Esophagus mucosa (tissue), 1 donor: ENCODE results near the gene RACGAP1. TPM values are rescaled to one million over a fixed set of nuclear protein-coding genes. Genes with fewer than 3 reads are reported as not detected.
A peak's percentile ranks its signal among the peaks of the same experiment; 100 is the strongest.
"Not testable (repeated sequence)": the region's sequence is repeated elsewhere in the genome, so short reads cannot be mapped to it uniquely, and the experiment has no call there.

Source experiments
- ATAC-seq: fragments of 200-7000 bp; cut with Tn5 transposase; one replicate; pipeline ENCODE4 v1.9.1; 2020
- total RNA-seq: library from RNA; stranded (reverse); gene quantifications from one replicate; pipeline ENCODE4 v1.2.4, GENCODE V29; 2023
- donor health status: DM: yes; HTN: yes; CAD: no.

The RACGAP1 gene
- total RNA-seq, 1 donor from 2014 or later, result 47.6 TPM

DNA sequence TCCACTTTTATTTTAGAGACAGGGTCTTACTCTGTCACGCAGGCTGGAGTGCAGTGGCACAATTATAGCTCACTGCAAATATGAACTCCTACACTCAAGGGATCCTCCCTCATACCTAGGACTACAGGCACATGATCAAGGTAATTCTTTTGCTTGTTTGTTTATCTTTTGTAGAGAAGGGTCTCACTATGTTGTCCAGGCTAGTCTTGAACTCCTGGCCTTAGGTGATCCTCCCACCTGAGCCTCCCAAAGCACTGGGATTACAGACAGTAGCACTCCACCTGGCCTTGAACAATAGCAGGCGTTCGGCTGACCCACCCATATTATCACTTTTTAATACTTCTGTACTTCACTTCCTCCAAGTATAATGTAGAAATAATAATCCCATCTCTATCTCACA lies 1.4 kb upstream of the RACGAP1 start:
- no peak for ATAC-seq

- ATAC-seq, result peak; percentile 33
Measured at GRCh38 chr12:50024805-50025186, 498 bp downstream of the RACGAP1 start.

DNA sequence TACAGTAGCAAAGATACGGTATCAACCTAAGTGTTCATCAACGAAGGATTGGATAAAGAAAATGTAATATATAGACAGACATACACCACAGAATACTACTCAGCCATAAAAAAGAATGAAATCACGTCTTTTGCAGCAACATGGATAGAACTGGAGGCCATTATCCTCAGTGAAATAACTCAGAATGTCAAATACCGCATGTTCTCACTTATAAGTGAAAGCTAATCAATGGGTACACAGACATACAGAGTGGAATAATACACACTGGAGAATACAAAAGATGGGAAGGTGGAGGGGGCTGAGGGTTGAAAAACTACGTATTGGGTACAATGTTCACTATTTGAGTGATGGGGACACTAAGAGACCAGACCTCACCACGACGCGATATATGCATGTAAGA lies 1.1 kb downstream of the RACGAP1 start:
- ATAC-seq, result no peak

- no peak for ATAC-seq
Measured at GRCh38 chr12:50022903-50023302, 2.4 kb downstream of the RACGAP1 start.

GRCh38 chr12:50021031-50021430 lies 4.3 kb downstream of the RACGAP1 start:
- no peak for ATAC-seq

DNA sequence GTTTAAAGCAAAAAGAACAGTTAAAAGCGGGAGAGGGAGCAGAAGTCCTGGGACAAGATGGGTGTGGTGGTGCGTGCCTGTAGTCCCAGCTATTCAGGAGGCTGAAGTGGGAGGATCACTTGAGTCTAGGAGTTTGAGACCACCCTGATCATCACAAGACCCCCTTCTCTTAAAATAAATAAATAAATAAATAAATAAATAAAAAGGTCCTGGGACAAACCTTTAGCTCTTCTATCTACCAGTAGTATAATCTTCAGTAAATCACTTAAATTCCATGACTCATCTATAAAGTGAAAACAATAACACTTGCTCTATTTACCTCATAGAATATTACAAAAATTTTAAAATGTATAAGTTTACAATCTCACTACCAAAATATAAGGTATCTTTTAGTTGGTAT lies 5.8 kb downstream of the RACGAP1 start:
- no peak for ATAC-seq

GRCh38 chr12:50018968-50019367 lies 6.3 kb downstream of the RACGAP1 start:
- no peak for ATAC-seq

DNA sequence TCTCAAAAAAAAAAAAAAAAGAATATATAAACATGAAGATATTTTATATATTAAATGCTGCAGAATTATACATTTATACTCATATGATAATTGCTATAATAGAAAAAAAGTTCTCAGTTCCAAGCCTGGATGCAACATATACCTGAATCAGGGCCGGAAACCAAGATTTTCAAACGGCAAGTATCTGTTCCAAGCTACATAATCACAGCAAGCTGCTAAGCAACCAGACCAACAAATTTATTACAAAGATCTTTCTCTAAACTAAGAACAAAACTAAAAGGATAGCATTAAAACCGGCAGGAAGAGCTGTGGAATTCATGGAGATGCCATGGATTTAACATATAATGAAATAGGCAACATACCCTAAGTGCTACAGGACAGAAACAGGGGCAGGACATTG lies 7.1 kb downstream of the RACGAP1 start:
- no peak for ATAC-seq

DNA sequence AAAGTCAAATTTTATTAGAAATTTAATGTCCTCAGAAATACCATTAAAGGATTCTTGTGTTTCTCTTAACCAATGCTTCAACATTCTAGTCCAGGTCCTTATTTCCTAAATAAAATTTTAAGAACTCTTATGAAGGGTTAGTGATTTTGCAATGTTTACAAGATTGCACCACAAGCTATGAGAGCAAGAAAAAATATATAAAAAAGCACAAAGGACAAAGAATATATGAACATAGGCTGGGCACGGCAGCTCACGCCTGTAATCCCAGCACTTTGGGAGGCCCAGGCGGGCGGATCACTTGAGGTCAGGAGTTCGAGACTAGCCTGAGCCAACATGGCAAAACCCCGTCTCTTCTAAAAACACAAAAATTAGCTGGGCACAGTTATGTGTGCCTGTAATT lies 7.7 kb downstream of the RACGAP1 start:
- ATAC-seq, result no peak

- ATAC-seq, result peak; percentile 44
Measured at GRCh38 chr12:50016501-50017475, 8.5 kb downstream of the RACGAP1 start.

GRCh38 chr12:50014342-50014741 lies 11.0 kb downstream of the RACGAP1 start:
- no peak for ATAC-seq

- no peak for ATAC-seq
Measured at GRCh38 chr12:50013361-50014147, 11.7 kb downstream of the RACGAP1 start.

DNA sequence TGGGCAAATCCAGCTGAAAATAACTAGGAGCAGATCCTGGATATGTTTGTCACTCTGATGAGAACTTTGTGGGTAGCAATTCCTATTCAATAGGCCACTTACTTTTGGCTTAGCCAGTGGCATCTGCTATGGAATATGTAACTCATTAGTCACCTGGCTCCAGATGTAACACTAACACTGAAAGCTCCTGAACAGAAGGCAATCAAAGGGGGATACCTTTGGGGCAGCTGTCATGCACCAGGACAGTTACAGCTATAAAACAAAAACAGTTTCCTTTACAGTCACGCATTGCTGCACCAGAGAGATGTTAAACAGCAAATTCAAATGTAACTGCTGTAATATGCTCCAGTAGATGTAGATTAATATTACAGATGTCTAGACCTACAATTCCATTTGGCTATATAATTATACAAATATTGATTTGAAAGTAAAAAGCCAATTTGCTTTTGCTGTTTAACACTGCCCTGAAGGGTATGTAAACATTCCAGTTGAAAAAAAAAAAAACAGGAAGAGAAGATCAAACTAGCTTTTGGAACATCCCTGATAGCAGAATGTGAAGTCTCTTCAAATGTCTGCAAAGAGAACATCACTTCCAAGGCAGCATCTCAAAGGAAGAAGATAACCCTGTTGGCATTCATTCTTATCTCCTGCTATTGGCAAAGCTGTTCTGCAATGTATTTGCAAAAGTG lies 18.4 kb downstream of the RACGAP1 start:
- ATAC-seq, result no peak

DNA sequence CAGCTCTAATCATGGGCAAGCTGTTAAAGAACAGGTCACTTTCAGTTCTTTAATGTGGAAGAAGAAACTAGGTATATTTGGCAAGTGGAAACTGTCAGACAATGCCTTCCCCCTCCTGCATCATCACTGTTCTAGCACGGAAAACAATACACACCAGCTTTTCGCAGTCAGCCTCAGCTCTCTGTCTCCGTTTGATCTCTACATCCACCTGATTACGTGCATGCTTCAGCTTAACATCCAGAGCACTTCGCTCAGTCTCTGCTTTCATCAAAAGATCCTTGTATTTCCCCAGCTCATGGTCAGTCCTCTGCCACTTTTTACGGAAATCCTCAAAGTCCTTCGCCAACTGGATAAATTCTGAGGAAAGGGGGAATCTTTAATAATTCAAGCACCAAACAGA lies 19.0 kb downstream of the RACGAP1 start:
- no peak for ATAC-seq

DNA sequence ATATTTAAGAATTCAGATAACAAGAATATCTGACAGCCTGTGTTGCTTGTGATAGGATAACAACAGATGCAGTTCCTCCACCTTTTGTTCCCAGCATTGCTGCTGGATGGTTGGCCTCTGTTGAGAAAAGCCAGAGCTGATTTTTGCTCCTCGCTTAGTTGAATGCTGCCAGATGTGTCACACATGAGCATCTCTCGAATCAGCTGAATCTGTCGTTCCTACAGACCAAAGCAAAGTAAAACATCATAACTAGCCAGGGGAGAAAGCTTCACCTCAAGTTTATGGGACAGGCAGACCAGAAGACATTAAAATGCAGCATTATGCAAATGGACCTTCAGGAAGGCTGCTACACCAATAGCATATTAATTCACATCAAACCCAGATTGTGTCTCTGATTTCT lies 20.1 kb downstream of the RACGAP1 start:
- no peak for ATAC-seq

DNA sequence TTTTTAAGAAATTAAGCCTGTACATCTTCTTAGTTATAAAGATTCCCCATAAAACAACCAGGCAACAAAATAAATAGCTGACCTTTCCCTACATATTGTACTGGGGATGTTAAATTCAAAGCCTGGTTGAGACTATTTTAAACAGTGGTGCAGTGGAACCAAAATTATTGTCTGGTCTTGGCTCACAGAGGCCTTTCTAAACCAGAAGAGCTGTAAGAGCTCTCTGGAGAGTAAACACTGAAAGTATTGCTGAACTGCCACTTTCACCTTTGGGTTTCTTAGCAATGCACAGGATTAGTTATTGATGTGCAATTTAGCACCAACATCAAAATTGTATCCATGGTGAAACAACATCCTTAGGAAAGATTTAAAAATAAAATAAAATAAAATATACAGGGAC lies 20.6 kb downstream of the RACGAP1 start:
- ATAC-seq, result no peak

- ATAC-seq, result no peak
Measured at GRCh38 chr12:50003595-50003994, 21.7 kb downstream of the RACGAP1 start.

- no peak for ATAC-seq
Measured at GRCh38 chr12:49998453-49998852, 26.8 kb downstream of the RACGAP1 start.

- ATAC-seq, result no peak
Measured at GRCh38 chr12:49990273-49990672, 35.0 kb downstream of the RACGAP1 start.

DNA sequence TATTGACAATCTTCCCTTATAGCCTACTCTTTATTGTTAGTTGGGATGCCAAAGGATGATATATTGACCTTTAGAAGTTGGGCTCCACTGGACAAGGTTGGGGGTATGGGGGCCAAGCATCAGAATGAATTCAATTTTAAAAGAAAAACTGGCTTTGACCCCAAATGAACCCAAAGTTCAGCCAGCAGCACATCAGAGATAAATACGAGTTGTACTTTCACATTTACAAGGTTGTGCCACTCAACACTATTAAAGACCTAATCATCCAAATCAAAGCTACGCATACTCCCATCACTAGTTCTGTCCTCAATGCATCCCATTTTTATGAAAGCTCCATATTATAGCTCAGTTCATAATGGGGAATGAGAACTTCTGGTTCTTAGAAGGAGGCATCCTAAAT lies 35.9 kb downstream of the RACGAP1 start:
- ATAC-seq, result not testable (repeated sequence)

- ATAC-seq, result no peak
Measured at GRCh38 chr12:49987625-49988303, 37.5 kb downstream of the RACGAP1 start.

GRCh38 chr12:49986476-49986875 lies 38.8 kb downstream of the RACGAP1 start:
- ATAC-seq, result not testable (repeated sequence)
